NB4 (cell line): Measurements from ENCODE around the gene SSC5D.

ENCODE experiments used
- MAX ChIP-seq: IDR thresholded peaks from 2 replicates; pipeline ENCODE4 v1.6.1; 2011; ENCODE audit warnings: low read depth, low read length
- MYC ChIP-seq: IDR thresholded peaks from 2 replicates; pipeline ENCODE4 v1.6.1; 2011; ENCODE audit warnings: low read depth, low read length
- POLR2A ChIP-seq: IDR thresholded peaks from 2 replicates; pipeline ENCODE4 v1.6.1; 2011; ENCODE audit warnings: mild to moderate bottlenecking; ENCODE audit not compliant: insufficient read length; ENCODE audit errors: extremely low read depth
- TF ChIP-seq, protein P1 (sequence below): IDR thresholded peaks from one replicate; pipeline ENCODE4 v1.5.1; 2012; ENCODE audit warnings: low read depth, low read length

- TF ChIP-seq, protein P1, sequence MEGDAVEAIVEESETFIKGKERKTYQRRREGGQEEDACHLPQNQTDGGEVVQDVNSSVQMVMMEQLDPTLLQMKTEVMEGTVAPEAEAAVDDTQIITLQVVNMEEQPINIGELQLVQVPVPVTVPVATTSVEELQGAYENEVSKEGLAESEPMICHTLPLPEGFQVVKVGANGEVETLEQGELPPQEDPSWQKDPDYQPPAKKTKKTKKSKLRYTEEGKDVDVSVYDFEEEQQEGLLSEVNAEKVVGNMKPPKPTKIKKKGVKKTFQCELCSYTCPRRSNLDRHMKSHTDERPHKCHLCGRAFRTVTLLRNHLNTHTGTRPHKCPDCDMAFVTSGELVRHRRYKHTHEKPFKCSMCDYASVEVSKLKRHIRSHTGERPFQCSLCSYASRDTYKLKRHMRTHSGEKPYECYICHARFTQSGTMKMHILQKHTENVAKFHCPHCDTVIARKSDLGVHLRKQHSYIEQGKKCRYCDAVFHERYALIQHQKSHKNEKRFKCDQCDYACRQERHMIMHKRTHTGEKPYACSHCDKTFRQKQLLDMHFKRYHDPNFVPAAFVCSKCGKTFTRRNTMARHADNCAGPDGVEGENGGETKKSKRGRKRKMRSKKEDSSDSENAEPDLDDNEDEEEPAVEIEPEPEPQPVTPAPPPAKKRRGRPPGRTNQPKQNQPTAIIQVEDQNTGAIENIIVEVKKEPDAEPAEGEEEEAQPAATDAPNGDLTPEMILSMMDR: no peak
- TF ChIP-seq POLR2A (no peak), MYC (no peak), MAX (no peak)
Observed at GRCh38 chr19:55549500-55550320, 61.5 kb downstream of the SSC5D start.
